IMR-90 (cell line): ENCODE data around the gene RALGPS1. TPM values are rescaled to one million over a fixed set of nuclear protein-coding genes. Genes with fewer than 3 reads are reported as not detected.

ENCODE experiments used
- ATAC-seq: fragments of 200-7000 bp; cut with Tn5 transposase; 2 replicates; pipeline ENCODE4 v1.9.1; 2020; ENCODE audit warnings: low read depth, mild to moderate bottlenecking, moderate library complexity
- BruUV-seq: library from RNA; stranded (reverse); fragments of 400-500 nt; replicated peaks from 2 replicates; lab custom pipeline; 2021; lab: Mats Ljungman, UMichigan
- CTCF ChIA-PET: fragments of 300-600 bp; formaldehyde crosslinking; extraction: SDS; loops from one replicate; lab custom pipeline; 2021; ENCODE audit warnings: antibody characterized with exemption; lab: Yijun Ruan, JAX
- POLR2A ChIA-PET: fragments of 300-600 bp; sonication (Branson Sonifier 250); formaldehyde crosslinking; loops from one replicate; lab custom pipeline; 2022; ENCODE audit warnings: antibody characterized with exemption; ENCODE audit not compliant: unreplicated experiment; lab: Charles Lee
- DNase-seq: peaks from one replicate; pipeline ENCODE4 v3.0.0; 2013
- H2AFZ ChIP-seq: replicated peaks from 2 replicates; pipeline ENCODE3; 2013; ENCODE audit warnings: low read length, mild to moderate bottlenecking; ENCODE audit not compliant: poor library complexity
- H2AK5ac ChIP-seq: 2 replicates; pipeline ENCODE4 v1.6.1; 2013; ENCODE audit warnings: low read depth, low read length, inconsistent platforms
- H2AK9ac ChIP-seq: replicated peaks from 2 replicates; pipeline ENCODE3; 2013; ENCODE audit warnings: mild to moderate bottlenecking, low read depth, low read length, moderate library complexity; ENCODE audit not compliant: poor library complexity
- H2BK120ac ChIP-seq: 2 replicates; pipeline ENCODE4 v1.6.1; 2013; ENCODE audit warnings: low read depth, low read length, inconsistent platforms
- H2BK15ac ChIP-seq: 3 replicates; pipeline ENCODE4 v1.6.1; 2013; ENCODE audit warnings: low read depth, low read length, inconsistent platforms
- H2BK20ac ChIP-seq: 2 replicates; pipeline ENCODE4 v1.6.1; 2013; ENCODE audit warnings: low read depth, mild to moderate bottlenecking, inconsistent platforms, low read length, moderate library complexity
- H2BK5ac ChIP-seq: 2 replicates; pipeline ENCODE4 v1.6.1; 2013; ENCODE audit warnings: mild to moderate bottlenecking, low read depth, low read length, inconsistent platforms; ENCODE audit not compliant: poor library complexity, severe bottlenecking
- H3K14ac ChIP-seq: replicated peaks from 2 replicates; pipeline ENCODE4 v1.6.1; 2013; ENCODE audit warnings: low read depth, low read length, inconsistent platforms
- H3K18ac ChIP-seq: 2 replicates; pipeline ENCODE4 v1.6.1; 2013; ENCODE audit warnings: low read depth, low read length, control low read depth
- H3K23ac ChIP-seq: 2 replicates; pipeline ENCODE4 v1.6.1; 2013; ENCODE audit warnings: low read depth, low read length, inconsistent platforms
- H3K27ac ChIP-seq: 2 replicates; pipeline ENCODE4 v1.5.1; 2013; ENCODE audit warnings: mild to moderate bottlenecking, control low read depth, low read length; ENCODE audit not compliant: insufficient read depth
- H3K27me3 ChIP-seq: 2 replicates; pipeline ENCODE4 v1.6.1; 2013; ENCODE audit warnings: low read length; ENCODE audit not compliant: control insufficient read depth, insufficient read depth
- H3K36me3 ChIP-seq: 2 replicates; pipeline ENCODE4 v1.6.1; 2013; ENCODE audit warnings: low read length, mixed read lengths; ENCODE audit not compliant: control insufficient read depth, insufficient read depth
- H3K4ac ChIP-seq: 2 replicates; pipeline ENCODE4 v1.6.1; 2013; ENCODE audit warnings: low read depth, low read length, inconsistent platforms
- H3K4me1 ChIP-seq: 2 replicates; pipeline ENCODE4 v1.6.1; 2013; ENCODE audit warnings: low read length, mixed read lengths; ENCODE audit not compliant: control insufficient read depth, insufficient read depth
- H3K4me2 ChIP-seq: 2 replicates; pipeline ENCODE4 v1.6.1; 2013; ENCODE audit warnings: low read depth, mild to moderate bottlenecking, control low read depth, low read length, moderate library complexity
- H3K4me3 ChIP-seq: 2 replicates; pipeline ENCODE4 v1.5.1; 2013; ENCODE audit warnings: low read depth, mild to moderate bottlenecking, control low read depth, low read length, moderate library complexity; ENCODE audit not compliant: insufficient read depth
- H3K56ac ChIP-seq: 2 replicates; pipeline ENCODE4 v1.6.1; 2013; ENCODE audit warnings: low read length, inconsistent platforms; ENCODE audit not compliant: insufficient read depth; ENCODE audit errors: extremely low read depth
- H3K79me1 ChIP-seq, 2 experiments: 2 replicates each; pipeline ENCODE4 v1.6.1; 2013; ENCODE audit warnings: low read length in 2 of 2, inconsistent platforms in 1 of 2, low read depth in 1 of 2
- H3K9ac ChIP-seq: 2 replicates; pipeline ENCODE4 v1.6.1; 2013; ENCODE audit warnings: low read depth, low read length, control low read depth
- H3K9me1 ChIP-seq: 2 replicates; pipeline ENCODE4 v1.6.1; 2013; ENCODE audit warnings: low read length, inconsistent platforms; ENCODE audit not compliant: insufficient read depth
- H3K9me3 ChIP-seq: 2 replicates; pipeline ENCODE4 v1.6.1; 2013; ENCODE audit warnings: low read length; ENCODE audit not compliant: control insufficient read depth, insufficient read depth
- H4K20me1 ChIP-seq: 2 replicates; pipeline ENCODE4 v1.6.1; 2013; ENCODE audit warnings: low read length, inconsistent platforms; ENCODE audit not compliant: insufficient read depth
- H4K5ac ChIP-seq: 2 replicates; pipeline ENCODE4 v1.6.1; 2013; ENCODE audit warnings: mild to moderate bottlenecking, low read depth, low read length, control low read depth
- H4K8ac ChIP-seq, 2 experiments: 2 replicates each; pipeline ENCODE4 v1.6.1; 2013; ENCODE audit warnings: low read depth in 2 of 2, low read length in 2 of 2, control low read depth in 1 of 2, inconsistent platforms in 1 of 2
- H4K91ac ChIP-seq: 2 replicates; pipeline ENCODE4 v1.6.1; 2013; ENCODE audit warnings: low read depth, low read length, inconsistent platforms; ENCODE audit not compliant: insufficient read depth
- CHD1 ChIP-seq: IDR thresholded peaks from 2 replicates; pipeline ENCODE4 v1.6.1; 2012; ENCODE audit warnings: low read depth, low read length, improper control_type of control experiment
- CTCF ChIP-seq: conservative IDR thresholded peaks from 2 replicates; pipeline ENCODE4 v1.5.1; 2012; ENCODE audit warnings: mild to moderate bottlenecking, low read depth, low read length, improper control_type of control experiment
- ELK1 ChIP-seq: fragments of 150-350 bp; IDR thresholded peaks from 2 replicates; pipeline ENCODE4 v1.6.1; 2016; ENCODE audit warnings: low read depth, mild to moderate bottlenecking, low read length, moderate library complexity, borderline replicate concordance
- FOS ChIP-seq: fragments of 150-350 bp; IDR thresholded peaks from 2 replicates; pipeline ENCODE4 v1.6.1; 2016; ENCODE audit warnings: low read depth, low read length
- MAFK ChIP-seq: IDR thresholded peaks from 2 replicates; pipeline ENCODE4 v1.6.1; 2012; ENCODE audit warnings: low read depth, low read length, improper control_type of control experiment
- MAZ ChIP-seq: IDR thresholded peaks from 2 replicates; pipeline ENCODE4 v1.6.1; 2012; ENCODE audit warnings: low read depth, mild to moderate bottlenecking, low read length, improper control_type of control experiment, moderate library complexity, borderline replicate concordance
- MXI1 ChIP-seq: IDR thresholded peaks from 2 replicates; pipeline ENCODE4 v1.6.1; 2012; ENCODE audit warnings: low read depth, mild to moderate bottlenecking, low read length, moderate library complexity, borderline replicate concordance
- NFE2L2 ChIP-seq: fragments of 150-350 bp; IDR thresholded peaks from 2 replicates; pipeline ENCODE4 v1.6.1; 2016; ENCODE audit warnings: low read depth, mild to moderate bottlenecking, low read length
- RAD21 ChIP-seq: IDR thresholded peaks from 2 replicates; pipeline ENCODE4 v1.6.1; 2012; ENCODE audit warnings: low read length, improper control_type of control experiment
- RCOR1 ChIP-seq: IDR thresholded peaks from 2 replicates; pipeline ENCODE4 v1.6.1; 2012; ENCODE audit warnings: mild to moderate bottlenecking, low read length, improper control_type of control experiment; ENCODE audit not compliant: insufficient replicate concordance
- RFX5 ChIP-seq: IDR thresholded peaks from 2 replicates; pipeline ENCODE4 v1.8.0; 2012; ENCODE audit warnings: low read depth, mild to moderate bottlenecking, low read length, moderate library complexity
- SMC3 ChIP-seq: fragments of 150-350 bp; IDR thresholded peaks from 2 replicates; pipeline ENCODE4 v1.6.1; 2016; ENCODE audit warnings: low read depth, mild to moderate bottlenecking, antibody characterized with exemption, low read length, moderate library complexity
- USF2 ChIP-seq: fragments of 150-350 bp; IDR thresholded peaks from 2 replicates; pipeline ENCODE4 v1.6.1; 2017; ENCODE audit warnings: mild to moderate bottlenecking, antibody characterized with exemption, low read length, low read depth
- whole genome bisulfite sequencing, 2 experiments: methylation state at CpG; one replicate each; pipeline versions ENCODE4 v1.1.5 to v1.1.7; 2013; ENCODE audit warnings: missing lambda C conversion rate in 2 of 2; ENCODE audit not compliant: insufficient read length in 1 of 2; ENCODE audit errors: extremely low coverage in 2 of 2; 5-methylcytosine and 5-hydroxymethylcytosine counted together
- dilution Hi-C: fragments of 300-500 bp; cut with HindIII; formaldehyde crosslinking; loops from one replicate; pipeline ENCODE4 v1.14.3; 2018; ENCODE audit warnings: low sequenced_read_pairs; ENCODE audit not compliant: unreplicated experiment
- in situ Hi-C: fragments of 300-500 bp; cut with MboI; formaldehyde crosslinking; loops from 3 replicates; pipeline ENCODE4 v1.14.3; 2019; ENCODE audit warnings: low sequenced_read_pairs, inconsistent platforms, mixed read lengths
- intact Hi-C: fragments of 100-400 bp; cut with micrococcal nuclease; formaldehyde crosslinking; loops from 2 replicates; pipeline ENCODE4 v1.10.0; 2022
- polyA plus RNA-seq, 3 experiments: library from polyadenylated mRNA; depleted of rRNA; stranded (reverse); fragments of >200 nt; gene quantifications; 2 replicates each; pipeline ENCODE4 v1.2.3, GENCODE V29; 2012; ENCODE audit warnings: low replicate concordance in 1 of 3
- total RNA-seq: library from RNA; depleted of rRNA; stranded (reverse); fragments of >200 nt; gene quantifications from 2 replicates; pipeline ENCODE4 v1.2.3, GENCODE V29; 2012

The RALGPS1 gene
- total and polyA plus RNA-seq, 2 of the 4 experiments (the other 2 are of a cell fraction): 0.90 to 2.8 TPM

GRCh38 chr9:127087836-127088235 lies 173.3 kb downstream of the RALGPS1 start:
- ATAC-seq: no peak
- H4K8ac ChIP-seq: no peak overlapping the region
- no peaks in the 10 kb centered on the region for H3K9me1 ChIP-seq
- H3K9ac ChIP-seq: no peak overlapping the region
- H3K4ac ChIP-seq: no peak overlapping the region
- H4K91ac ChIP-seq: no peak overlapping the region
- TF ChIP-seq CHD1 (no peak), RFX5 (no peak), MAFK (no peak), SMC3 (no peak), RCOR1 (no peak), RAD21 (no peak), MAZ (no peak), NFE2L2 (no peak), ELK1 (no peak), USF2 (no peak), CTCF (no peak), MXI1 (no peak), FOS (no peak)
- no peak overlapping the region for H3K4me2 ChIP-seq
- ChIA-PET POLR2A (interaction anchor here (0.6 kb wide), 1 partner anchor 106 kb away, joined by 3 read pairs; no protein-coding TSS in a partner anchor), CTCF (interaction anchor here (0.9 kb wide), 1 partner anchor 15 kb away, joined by 3 read pairs; no protein-coding TSS in a partner anchor)
- dilution Hi-C loops (no loop called here), in situ Hi-C loops (no loop called here), intact Hi-C loops (no loop called here)
- H2BK20ac ChIP-seq: no peak overlapping the region
- no peak overlapping the region for H2AK5ac ChIP-seq
- H3K27me3 ChIP-seq: no peaks in the 10 kb centered on the region
- no peak overlapping the region for H2BK5ac ChIP-seq
- no peak overlapping the region for H2BK15ac ChIP-seq
- WGBS, 2 experiments: 100% methylated on average over 4 of the region's 8 CpGs; no CpG with 5 or more reads in 1 of the 2 experiments
- no peak overlapping the region for H3K56ac ChIP-seq
- no peak overlapping the region for H2BK120ac ChIP-seq
- H4K20me1 ChIP-seq: no peaks in the 10 kb centered on the region
- H3K36me3 ChIP-seq: peaks cover 48% of the 10 kb centered on the region
- H2AFZ ChIP-seq: no peak overlapping the region
- H3K18ac ChIP-seq: no peak overlapping the region
- DNase-seq: no peak
- no peaks in the 10 kb centered on the region for H3K79me1 ChIP-seq
- H4K5ac ChIP-seq: no peak overlapping the region
- no peak overlapping the region for H3K23ac ChIP-seq
- no peak overlapping the region for H2AK9ac ChIP-seq
- no peak overlapping the region for H3K4me3 ChIP-seq
- H3K4me1 ChIP-seq: no peaks in the 10 kb centered on the region
- H3K9me3 ChIP-seq: no peaks in the 10 kb centered on the region
- BruUV-seq: no TSS peak
- H3K14ac ChIP-seq: no peak overlapping the region
- no peak overlapping the region for H3K27ac ChIP-seq
